HG02571 (cell line): ENCODE results near the gene ENKD1.
A peak's percentile ranks its signal among the peaks of the same experiment; 100 is the strongest.

ENCODE experiments used
- ATAC-seq: cut with Tn5 transposase; IDR thresholded peaks from one replicate; pipeline ENCODE4 v1.9.1; 2021; ENCODE audit warnings: mild to moderate bottlenecking, moderate library complexity; ENCODE audit not compliant: unreplicated experiment

ENKD1 gene

GRCh38 chr16:67679935-67680897, 13.7 kb upstream of the ENKD1 start:
- no peak for ATAC-seq

DNA sequence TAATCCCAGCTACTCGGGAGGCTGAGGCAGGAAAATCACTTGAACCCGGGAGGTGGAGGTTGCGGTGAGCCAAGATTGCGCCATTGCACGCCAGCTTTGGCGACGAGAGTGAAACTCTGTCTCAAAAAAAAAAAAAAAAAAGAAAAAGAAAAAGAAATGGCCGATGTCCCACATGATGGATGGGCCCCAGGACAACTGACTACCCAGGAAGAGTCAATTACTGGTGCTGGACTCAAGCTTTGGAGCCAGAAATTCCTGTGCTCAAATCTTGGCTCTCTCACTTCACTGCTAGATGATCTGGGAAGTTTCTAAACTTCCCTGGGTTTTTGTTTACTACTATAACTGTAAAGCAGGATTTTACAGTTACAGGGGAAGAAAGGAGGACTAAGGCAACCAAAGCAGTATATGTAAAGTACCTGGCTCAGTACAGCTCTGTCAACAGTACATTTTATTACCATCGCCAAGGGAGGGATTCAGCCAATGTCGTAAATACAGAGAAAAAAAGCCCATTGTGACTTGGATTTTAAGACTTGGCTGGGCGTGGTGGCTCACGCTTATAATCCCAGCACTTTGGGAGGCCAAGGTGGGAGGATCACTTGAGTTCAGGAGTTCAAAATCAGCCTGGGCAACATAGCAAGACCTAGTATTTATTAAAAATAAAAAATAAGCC, 11.9 kb upstream of the ENKD1 start:
- no peak for ATAC-seq

DNA sequence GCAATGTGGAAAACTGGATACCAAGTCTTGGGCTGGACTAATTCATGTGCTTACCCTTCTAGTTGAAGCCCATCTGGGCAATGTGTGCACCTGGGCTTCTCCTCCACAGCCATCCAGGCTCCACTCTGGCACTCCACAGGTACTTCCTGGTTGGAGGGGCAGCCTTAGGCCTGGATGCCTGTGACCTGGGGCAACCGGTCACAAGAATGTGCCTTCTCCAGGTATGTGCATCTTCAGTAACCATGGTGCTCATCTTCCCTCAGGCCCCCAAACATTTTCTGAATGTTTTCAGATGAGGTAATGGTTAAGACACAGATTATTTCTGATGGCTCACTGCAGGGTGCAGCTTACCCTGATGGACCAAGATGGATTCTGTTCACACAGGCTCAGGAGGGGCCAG, 11.2 kb upstream of the ENKD1 start:
- ATAC-seq: no peak

DNA sequence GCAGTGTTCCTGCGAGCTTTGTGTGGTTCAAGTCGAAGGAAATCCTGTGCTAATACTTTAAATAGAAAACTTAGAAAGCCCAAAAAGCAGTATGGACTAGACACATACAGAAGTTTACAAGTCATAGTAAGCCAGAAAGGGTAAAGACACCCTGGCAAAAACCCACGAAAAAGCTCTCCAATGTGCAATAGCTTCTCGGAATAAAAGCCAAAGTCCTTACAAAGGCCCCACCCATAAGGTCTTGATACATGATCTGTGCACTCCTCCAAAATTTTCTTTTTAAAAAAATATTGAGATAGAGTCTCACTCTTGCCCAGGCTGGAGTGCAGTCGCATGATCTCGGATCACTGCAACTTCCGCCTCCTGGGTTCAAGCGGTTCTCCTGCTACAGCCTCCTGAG, 10.4 kb upstream of the ENKD1 start:
- no peak for ATAC-seq

- ATAC-seq: no peak
These were observed 10.0 kb upstream of the ENKD1 start for GRCh38 chr16:67676516-67676915.

GRCh38 chr16:67675999-67676398, 9.4 kb upstream of the ENKD1 start:
- no peak for ATAC-seq

DNA sequence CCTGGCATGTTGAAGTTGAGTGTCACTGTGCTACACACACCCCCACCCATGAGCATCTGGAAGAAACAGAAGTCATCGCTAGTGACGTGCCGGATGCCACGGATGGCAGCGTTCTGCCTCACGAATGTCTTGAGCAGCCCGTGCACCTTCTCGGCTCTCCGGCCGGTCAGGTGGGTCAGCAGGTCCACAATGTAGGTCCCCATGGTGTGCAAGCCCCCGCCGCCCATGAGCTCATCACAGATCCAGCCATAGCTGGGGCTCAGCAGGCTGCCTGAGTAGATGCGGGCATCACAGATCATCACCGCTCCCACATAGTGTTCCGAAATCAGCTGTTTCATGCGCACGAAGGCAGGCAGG, 9.0 kb upstream of the ENKD1 start:
- ATAC-seq: no peak

GRCh38 chr16:67674851-67675578, 8.5 kb upstream of the ENKD1 start:
- ATAC-seq: no peak

DNA sequence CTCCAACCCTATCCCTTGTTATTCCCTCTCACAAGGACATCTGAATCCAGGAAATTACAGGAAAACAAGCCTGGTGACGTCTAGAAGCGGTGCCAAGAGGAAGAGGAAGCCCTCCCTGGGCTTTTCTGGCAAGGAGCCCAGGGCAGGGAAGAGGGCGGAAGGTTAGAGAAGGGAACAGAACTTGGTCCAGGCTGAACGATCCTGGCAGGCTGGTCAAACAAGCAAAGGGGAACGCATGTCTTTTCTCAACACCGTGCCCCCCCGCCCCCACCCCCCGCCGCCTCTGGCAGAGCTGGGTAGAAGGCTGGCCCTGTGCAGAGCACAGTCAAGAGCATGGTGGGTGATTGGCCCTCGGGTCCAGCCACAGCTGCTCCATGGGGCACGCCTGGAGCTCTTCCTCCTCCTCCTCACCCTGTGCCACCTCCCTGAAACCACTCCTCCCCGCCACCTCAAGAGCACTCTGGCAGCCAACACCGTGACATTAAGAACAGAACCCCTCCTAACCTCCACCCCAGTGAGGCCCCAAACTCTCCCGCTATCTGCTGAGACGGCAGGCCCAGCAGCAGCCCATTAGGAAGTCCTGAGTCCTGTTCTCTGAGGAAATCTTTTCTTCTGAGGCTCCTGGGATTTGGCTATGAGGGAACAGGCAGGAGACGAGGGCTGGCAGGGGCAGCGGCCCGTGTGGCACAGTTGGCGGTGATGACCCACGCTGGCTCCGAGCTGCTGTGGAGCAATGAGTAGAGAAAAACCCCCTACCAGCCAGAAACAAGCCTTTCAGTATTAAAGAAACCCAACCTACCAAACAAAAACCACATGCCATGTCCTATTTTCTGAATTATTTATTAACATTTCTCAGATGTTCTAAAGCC, 7.4 kb upstream of the ENKD1 start:
- no peak for ATAC-seq

DNA sequence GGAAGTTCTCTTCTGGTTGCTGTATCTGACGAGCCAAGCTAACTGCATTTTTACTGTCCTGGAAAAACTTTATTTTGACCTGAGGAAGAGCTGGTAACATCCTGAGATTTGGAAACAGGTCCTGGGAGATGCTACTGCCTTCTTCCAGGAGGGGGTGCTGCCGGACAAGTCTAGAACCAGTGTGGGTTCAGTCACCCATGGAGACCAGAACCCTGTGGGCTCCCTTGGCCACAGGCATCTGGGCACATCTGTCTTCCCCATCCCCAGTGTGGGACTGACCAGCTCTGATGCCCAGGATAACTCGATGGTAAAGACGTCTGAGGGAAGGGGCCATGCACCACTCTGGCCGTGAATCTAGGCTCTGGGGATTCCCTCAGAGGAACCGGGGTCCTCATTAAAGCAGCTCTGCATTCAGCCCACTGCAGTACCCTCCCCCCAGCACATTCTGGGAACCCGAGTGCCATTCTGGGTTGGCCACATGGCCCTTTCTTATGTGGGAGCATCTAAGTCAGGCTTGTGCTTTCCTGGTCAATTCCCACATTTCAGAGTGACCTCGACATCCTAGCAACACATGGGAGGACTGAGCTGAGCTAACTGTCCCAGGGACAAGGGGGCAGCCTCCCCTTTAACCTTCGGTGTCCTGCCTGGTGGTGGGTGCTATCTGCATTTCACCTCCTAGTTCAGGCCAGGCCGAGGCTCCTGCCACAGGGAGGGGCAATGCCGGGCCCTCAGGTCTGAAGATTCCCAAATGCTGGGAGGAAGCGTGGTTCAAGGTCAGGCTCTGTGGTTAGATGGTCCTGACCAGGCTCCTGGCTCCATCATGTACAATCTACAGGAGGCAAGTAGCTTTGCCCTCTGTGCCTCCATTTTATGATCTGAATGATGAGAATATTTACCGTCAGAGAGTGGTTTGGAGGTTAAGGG, 6.5 kb upstream of the ENKD1 start:
- ATAC-seq: no peak

DNA sequence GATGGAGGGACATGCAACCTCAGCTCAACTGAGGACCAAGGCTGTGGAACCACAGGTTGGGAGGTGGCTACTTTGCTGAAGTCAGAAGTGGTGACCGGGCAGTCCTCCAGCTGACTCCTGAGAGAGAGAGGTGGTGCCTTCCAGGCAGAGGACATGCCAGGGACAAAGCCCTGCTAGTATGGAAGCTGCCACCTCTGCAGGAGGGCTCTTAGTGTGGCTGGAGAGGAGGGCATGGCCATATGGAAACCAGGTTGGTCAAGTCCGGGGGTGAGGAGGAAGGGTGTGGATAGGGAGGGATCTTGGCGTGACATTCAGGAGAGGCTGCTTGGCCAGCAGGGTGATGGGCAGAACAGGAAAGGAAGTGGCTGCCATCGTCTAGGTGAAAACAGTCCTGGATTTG, 5.8 kb upstream of the ENKD1 start:
- ATAC-seq: no peak

GRCh38 chr16:67669499-67670101, 3.0 kb upstream of the ENKD1 start:
- ATAC-seq: no peak

GRCh38 chr16:67668495-67669157, 2.1 kb upstream of the ENKD1 start:
- no peak for ATAC-seq

GRCh38 chr16:67667817-67668494, 1.4 kb upstream of the ENKD1 start:
- peak; percentile 68 for ATAC-seq

DNA sequence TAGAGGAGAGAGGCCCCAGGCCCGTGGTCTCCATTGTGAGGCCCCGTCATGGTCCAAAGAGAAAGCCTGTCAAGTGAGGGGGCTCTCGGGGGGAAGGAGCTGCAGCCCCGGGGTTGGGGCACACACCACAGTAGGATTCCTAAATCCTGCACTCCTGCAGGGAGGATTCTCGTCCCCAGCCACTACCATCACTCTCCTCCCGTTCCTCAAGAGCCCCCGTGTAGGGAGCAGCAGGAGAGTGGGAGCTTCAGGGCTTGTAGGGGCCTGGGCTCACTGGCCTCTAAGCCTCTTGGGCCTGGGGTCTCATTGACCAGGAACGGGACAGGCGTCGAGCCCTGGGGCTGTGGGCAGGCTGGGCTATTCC, 885 bp upstream of the ENKD1 start:
- no peak for ATAC-seq

GRCh38 chr16:67666032-67666551, 458 bp downstream of the ENKD1 start:
- no peak for ATAC-seq

GRCh38 chr16:67665598-67665997, 952 bp downstream of the ENKD1 start:
- no peak for ATAC-seq

GRCh38 chr16:67664871-67665270, 1.7 kb downstream of the ENKD1 start:
- ATAC-seq: no peak
